Esophagus squamous epithelium (tissue), 5 donors: ENCODE data around the gene NCKAP5. TPM values are rescaled to one million over a fixed set of nuclear protein-coding genes. Genes with fewer than 3 reads are reported as not detected.

Experiments used
- DNase-seq: peaks from one replicate; lab custom pipeline; 2025; lab: John Stamatoyannopoulos, UW
- H3K27ac ChIP-seq, 4 donors: fragments of 200-600 bp; sonication (generic); one replicate each; pipeline ENCODE4 v1.5.1; 2016 to 2019; ENCODE audit warnings: mild to moderate bottlenecking in 1 of 4
- H3K27me3 ChIP-seq, 4 donors: fragments of 200-600 bp; sonication (generic); 1 replicate in 3 of 4; 2 replicates in 1 of 4; pipeline versions ENCODE4 v1.5.1 to v1.6.0; 2017 to 2021; ENCODE audit warnings: antibody characterized with exemption in 1 of 4
- H3K36me3 ChIP-seq, 3 donors: fragments of 200-600 bp; sonication (generic); one replicate each; pipeline ENCODE4 v1.5.1; 2016 to 2019
- H3K4me1 ChIP-seq, 3 donors: fragments of 200-600 bp; sonication (generic); one replicate each; pipeline ENCODE4 v1.5.1; 2017 to 2019
- H3K4me3 ChIP-seq, 4 donors: fragments of 200-600 bp; sonication (generic); 1 replicate in 3 of 4; 2 replicates in 1 of 4; pipeline ENCODE4 v1.5.1; 2016 to 2019; ENCODE audit warnings: mild to moderate bottlenecking in 2 of 4, moderate library complexity in 1 of 4
- H3K9me3 ChIP-seq, 3 donors: fragments of 200-600 bp; sonication (generic); one replicate each; pipeline ENCODE4 v1.5.1; 2016 to 2019
- CTCF ChIP-seq, 6 experiments: fragments of 450-650 bp in 4 of 6; fragments of 200-600 bp in 2 of 6; sonication (generic) in 2 of 6; IDR thresholded peaks; one replicate each; pipeline ENCODE4 v1.5.1; 2016 to 2019; ENCODE audit warnings: antibody characterized with exemption in 6 of 6, mild to moderate bottlenecking in 4 of 6, moderate library complexity in 4 of 6
- POLR2A ChIP-seq, 4 donors: fragments of 450-650 bp; IDR thresholded peaks; one replicate each; pipeline ENCODE4 v1.6.1; 2017; ENCODE audit warnings: antibody characterized with exemption in 4 of 4, mild to moderate bottlenecking in 4 of 4, moderate library complexity in 3 of 4
- WGBS, 2 donors: methylation state at CpG; one replicate each; pipeline ENCODE4 v1.1.5; 2018; 5-methylcytosine and 5-hydroxymethylcytosine counted together
- intact Hi-C: fragments of 100-400 bp; cut with DNase I; formaldehyde crosslinking; loops from one replicate; pipeline ENCODE4 v1.15.0; 2022
- total RNA-seq, 4 donors: library from RNA; depleted of rRNA; stranded (reverse); fragments of >200 nt; gene quantifications; one replicate each; pipeline ENCODE4 v1.1.0, GENCODE V29; 2016
- donor health status: DM: yes; HTN: yes; CAD: no.

Gene NCKAP5
- total RNA-seq, 4 donors from 2014 or later, result 4.5 to 6.9 (median 5.3) TPM

- whole genome bisulfite sequencing, 2 donors, result 77 to 94% methylated on average over 2 of the region's 2 CpGs
- Histone ChIP-seq H3K27ac (no peak overlapping the region), H3K27me3 (no peaks in the 10 kb centered on the region), H3K9me3 (no peaks in the 10 kb centered on the region), H3K4me1 (no peaks in the 10 kb centered on the region), H3K4me3 (no peak overlapping the region), H3K36me3 (no peaks in the 10 kb centered on the region)
- TF ChIP-seq CTCF (IDR thresholded peaks at IDR 0.05), result no peak
- no peak for TF ChIP-seq POLR2A (IDR thresholded peaks at IDR 0.05)
- intact Hi-C loops, result no loop called here
- DNase-seq, result no peak
These were observed 14.3 kb downstream of the NCKAP5 start for GRCh38 chr2:133553838-133554408.

GRCh38 chr2:133553251-133553650 is 15.0 kb downstream of the NCKAP5 start:
- no peak for TF ChIP-seq CTCF (IDR thresholded peaks at IDR 0.05)
- Histone ChIP-seq H3K27me3 (no peaks in the 10 kb centered on the region), H3K36me3 (no peaks in the 10 kb centered on the region), H3K4me1 (no peaks in the 10 kb centered on the region), H3K9me3 (no peaks in the 10 kb centered on the region), H3K4me3 (no peak overlapping the region), H3K27ac (no peak overlapping the region)
- no peak for DNase-seq
- intact Hi-C loops, result no loop called here
- 91 to 92% methylated on average over 4 of the region's 4 CpGs for WGBS, 2 donors

- no peaks in the 10 kb centered on the region for H3K4me1 ChIP-seq
- no peaks in the 10 kb centered on the region for H3K9me3 ChIP-seq
- TF ChIP-seq CTCF (IDR thresholded peaks at IDR 0.05) (no peak), POLR2A (IDR thresholded peaks at IDR 0.05) (no peak)
- H3K27ac ChIP-seq, result no peak overlapping the region
- intact Hi-C loops, result no loop called here
- H3K4me3 ChIP-seq, result no peak overlapping the region
- no peak for DNase-seq
- H3K36me3 ChIP-seq, result no peaks in the 10 kb centered on the region
- H3K27me3 ChIP-seq, result no peaks in the 10 kb centered on the region
- WGBS, 2 donors, result 71 to 72% methylated on average over 2 of the region's 2 CpGs
These were observed 15.4 kb downstream of the NCKAP5 start for GRCh38 chr2:133552821-133553220.

- intact Hi-C loops, result no loop called here
- no peak for DNase-seq
- TF ChIP-seq POLR2A (IDR thresholded peaks at IDR 0.05) (no peak), CTCF (IDR thresholded peaks at IDR 0.05) (no peak)
- H3K36me3 ChIP-seq, result no peaks in the 10 kb centered on the region
- 66 to 86% methylated on average over 3 of the region's 3 CpGs for WGBS, 2 donors
- no peak overlapping the region for H3K4me3 ChIP-seq
- H3K4me1 ChIP-seq, result no peaks in the 10 kb centered on the region
- no peak overlapping the region for H3K27ac ChIP-seq
- H3K9me3 ChIP-seq, result no peaks in the 10 kb centered on the region
- H3K27me3 ChIP-seq, result no peaks in the 10 kb centered on the region
These were observed 26.5 kb downstream of the NCKAP5 start for GRCh38 chr2:133541797-133542196.

GRCh38 chr2:133541376-133541775 is 26.9 kb downstream of the NCKAP5 start:
- 37 to 59% methylated on average over 1 of the region's 1 CpG for WGBS, 2 donors
- no peak for DNase-seq
- TF ChIP-seq POLR2A (IDR thresholded peaks at IDR 0.05), result no peak
- no peak for TF ChIP-seq CTCF (IDR thresholded peaks at IDR 0.05)
- intact Hi-C loops, result no loop called here
- Histone ChIP-seq H3K4me1 (no peaks in the 10 kb centered on the region), H3K27ac (no peak overlapping the region), H3K27me3 (no peaks in the 10 kb centered on the region), H3K4me3 (no peak overlapping the region), H3K9me3 (no peaks in the 10 kb centered on the region), H3K36me3 (no peaks in the 10 kb centered on the region)
